GM18505 (cell line): ENCODE measurements around the gene PAXX.

Experiments used
- ATAC-seq: cut with Tn5 transposase; IDR thresholded peaks from one replicate; pipeline ENCODE4 v1.9.1; 2021; ENCODE audit not compliant: unreplicated experiment
- POLR2A ChIP-seq: IDR thresholded peaks from 4 replicates; pipeline ENCODE4 v1.6.1; 2011; ENCODE audit warnings: borderline replicate concordance; ENCODE audit not compliant: insufficient read depth, insufficient read length; ENCODE audit errors: extremely low read depth

Gene PAXX

GRCh38 chr9:136985027-136985602 is 7.1 kb upstream of the PAXX start:
- no peak for ATAC-seq
- no peak for TF ChIP-seq POLR2A

- no peak for ATAC-seq
- TF ChIP-seq POLR2A: no peak
Measured at GRCh38 chr9:136985853-136986252, 6.4 kb upstream of the PAXX start.

- no peak for TF ChIP-seq POLR2A
- ATAC-seq: no peak
Measured at GRCh38 chr9:136988872-136989271, 3.4 kb upstream of the PAXX start.

- no peak for TF ChIP-seq POLR2A
- ATAC-seq: no peak
Measured at GRCh38 chr9:136990242-136990911, 1.8 kb upstream of the PAXX start.

GRCh38 chr9:136992819-136993369 is 672 bp downstream of the PAXX start:
- no peak for TF ChIP-seq POLR2A
- peak; percentile 2 for ATAC-seq

GRCh38 chr9:136994180-136994887 is 2.1 kb downstream of the PAXX start:
- no peak for ATAC-seq
- TF ChIP-seq POLR2A: no peak

- TF ChIP-seq POLR2A: no peak
- no peak for ATAC-seq
Measured at GRCh38 chr9:136994888-136995230, 2.6 kb downstream of the PAXX start.

GRCh38 chr9:136995362-136995761 is 3.1 kb downstream of the PAXX start:
- no peak for ATAC-seq

GRCh38 chr9:136995772-136996311 is 3.6 kb downstream of the PAXX start:
- no peak for TF ChIP-seq POLR2A
- ATAC-seq: no peak

More at GRCh38 chr9:136995362-136995761, 3.1 kb downstream of the PAXX start:
- TF ChIP-seq POLR2A: no peak

GRCh38 chr9:136996361-136997292 is 4.4 kb downstream of the PAXX start, which contains the start of gene CLIC3:
Gene CLIC3 (minus strand): TSS chr9:136996568. CDS start chr9:136996543, 25 bp downstream.
- no peak for TF ChIP-seq POLR2A
- no peak for ATAC-seq

GRCh38 chr9:136997371-136997770 is 5.1 kb downstream of the PAXX start:
- TF ChIP-seq POLR2A: no peak
- ATAC-seq: no peak

GRCh38 chr9:136997830-136998234 is 5.6 kb downstream of the PAXX start:
- no peak for TF ChIP-seq POLR2A

More at GRCh38 chr9:136997830-136998234, 5.6 kb downstream of the PAXX start:
- no peak for ATAC-seq
